Left cardiac atrium (tissue), 4 donors: ENCODE data around the gene MMP20. TPM values are rescaled to one million over a fixed set of nuclear protein-coding genes. Genes with fewer than 3 reads are reported as not detected.

ENCODE experiments used
- ATAC-seq, 2 donors: fragments of 200-7000 bp; cut with Tn5 transposase; one replicate each; pipeline ENCODE4 v1.9.1; 2020; ENCODE audit warnings: mild to moderate bottlenecking in 2 of 2, moderate library complexity in 2 of 2
- DNase-seq: peaks from one replicate; pipeline ENCODE4 v3.0.0-alpha.2; 2020
- intact Hi-C, 2 donors: fragments of 100-400 bp; cut with DNase I; formaldehyde crosslinking; loops; one replicate each; pipeline versions ENCODE4 v1.14.1 to v1.15.1; 2022 to 2023
- total RNA-seq, 2 donors: library from RNA; stranded (reverse); fragmentation: NEBNext Ultra II Directional; extraction: Animal tissue kit (Norgen Biotek cat#: 25700); gene quantifications; one replicate each; pipeline ENCODE4 v1.2.1, GENCODE V29; 2021
- donor health status: DM: no; HTN: yes; CAD: no.
- donor health status: DM: no; HTN: yes; CAD: no; lungs with severe emphysema.
- donor health status: DM: yes; HTN: yes; CAD: no.
- donor health status: Dilated cardiomyopathy.

Gene MMP20
- total RNA-seq, 2 donors from 2014 or later: not detected

- intact Hi-C loops: no loop called here
- peak; percentile 66 to 81 for ATAC-seq
- DNase-seq: no peak
Measured at GRCh38 chr11:102603091-102603490, 22.0 kb downstream of the MMP20 start.

- DNase-seq (no peak), ATAC-seq (no peak)
- intact Hi-C loops: no loop called here
Measured at GRCh38 chr11:102600666-102601065, 24.5 kb downstream of the MMP20 start.

GRCh38 chr11:102599642-102600261, 25.4 kb downstream of the MMP20 start:
- peak in 1 of 2 donors; percentile 94 for ATAC-seq

GRCh38 chr11:102598272-102598671, 26.9 kb downstream of the MMP20 start:
- DNase-seq: no peak
- intact Hi-C loops: no loop called here

More at GRCh38 chr11:102599642-102600261, 25.4 kb downstream of the MMP20 start:
- intact Hi-C loops: no loop called here
- no peak for DNase-seq

GRCh38 chr11:102596578-102596977, 28.6 kb downstream of the MMP20 start:
- intact Hi-C loops: no loop called here
- ATAC-seq: no peak
- DNase-seq: no peak

More at GRCh38 chr11:102598272-102598671, 26.9 kb downstream of the MMP20 start:
- ATAC-seq: no peak

GRCh38 chr11:102592634-102593581, 32.2 kb downstream of the MMP20 start:
- DNase-seq (no peak), ATAC-seq (no peak)
- intact Hi-C loops: no loop called here

GRCh38 chr11:102592131-102592530, 33.0 kb downstream of the MMP20 start:
- DNase-seq (no peak), ATAC-seq (no peak)
- intact Hi-C loops: no loop called here

GRCh38 chr11:102591160-102591718, 33.9 kb downstream of the MMP20 start:
- ATAC-seq: no peak
- DNase-seq: no peak
- intact Hi-C loops: no loop called here

GRCh38 chr11:102590276-102591049, 34.7 kb downstream of the MMP20 start:
- intact Hi-C loops: no loop called here
- no peak for ATAC-seq
- DNase-seq: no peak

GRCh38 chr11:102589047-102589459, 36.1 kb downstream of the MMP20 start:
- intact Hi-C loops: no loop called here
- DNase-seq (no peak), ATAC-seq (no peak)

GRCh38 chr11:102587722-102588121, 37.4 kb downstream of the MMP20 start:
- intact Hi-C loops: no loop called here
- ATAC-seq: no peak

GRCh38 chr11:102583141-102583873, 41.8 kb downstream of the MMP20 start:
- no peak for ATAC-seq
- no peak for DNase-seq
- intact Hi-C loops: no loop called here

More at GRCh38 chr11:102587722-102588121, 37.4 kb downstream of the MMP20 start:
- no peak for DNase-seq

GRCh38 chr11:102582140-102582539, 43.0 kb downstream of the MMP20 start:
- intact Hi-C loops: no loop called here
- no peak for ATAC-seq
- DNase-seq: no peak

- ATAC-seq (no peak), DNase-seq (no peak)
- intact Hi-C loops: no loop called here
Measured at GRCh38 chr11:102581066-102581465, 44.1 kb downstream of the MMP20 start.

GRCh38 chr11:102580185-102580951, 44.8 kb downstream of the MMP20 start:
- no peak for DNase-seq
- intact Hi-C loops: no loop called here
- ATAC-seq: no peak

- ATAC-seq (no peak), DNase-seq (no peak)
- intact Hi-C loops: no loop called here
Measured at GRCh38 chr11:102577723-102578122, 47.4 kb downstream of the MMP20 start.

GRCh38 chr11:102577182-102577581, 48.0 kb downstream of the MMP20 start:
- no peak for DNase-seq
- intact Hi-C loops: no loop called here
- ATAC-seq: no peak

GRCh38 chr11:102576350-102576749, 48.8 kb downstream of the MMP20 start:
- ATAC-seq (no peak), DNase-seq (no peak)
- intact Hi-C loops: no loop called here
